Adrenal gland (tissue), 19 donors: Measurements from ENCODE around the gene MAGI1. TPM values are rescaled to one million over a fixed set of nuclear protein-coding genes. Genes with fewer than 3 reads are reported as not detected.

Experiments used
- DNase-seq, 7 donors: peaks; one replicate each; pipeline ENCODE4 v3.0.0-alpha.2; 2019 to 2020
- H3K27ac ChIP-seq, 5 donors: fragments of 200-600 bp; sonication (generic) in 4 of 5; 1 replicate in 3 of 5; 2 replicates in 2 of 5; pipeline versions ENCODE4 v1.5.1 to v1.8.0; 2016 to 2020; ENCODE audit warnings: mild to moderate bottlenecking in 1 of 5
- H3K27me3 ChIP-seq: fragments of 200-600 bp; 2 replicates; pipeline ENCODE4 v1.8.0; 2021
- H3K36me3 ChIP-seq, 2 donors: fragments of 200-600 bp; replicated peaks in 1 of 2; 1 replicate in 1 of 2; 2 replicates in 1 of 2; pipeline versions ENCODE4 v1.5.1 to v1.8.0; 2018 to 2022
- H3K4me1 ChIP-seq, 2 donors: fragments of 200-600 bp; replicated peaks in 1 of 2; 1 replicate in 1 of 2; 2 replicates in 1 of 2; pipeline versions ENCODE4 v1.5.1 to v1.8.0; 2018 to 2021
- H3K4me3 ChIP-seq, 4 donors: fragments of 200-600 bp; sonication (generic) in 3 of 4; one replicate each; pipeline ENCODE4 v1.5.1; 2016 to 2018
- H3K9me3 ChIP-seq, 3 donors: fragments of 200-600 bp; sonication (generic) in 1 of 3; replicated peaks in 1 of 3; 1 replicate in 2 of 3; 2 replicates in 1 of 3; pipeline versions ENCODE4 v1.5.1 to v1.8.0; 2016 to 2021
- CTCF ChIP-seq, 6 experiments: fragments of 450-650 bp in 4 of 6; fragments of 200-600 bp in 2 of 6; sonication (generic) in 1 of 6; IDR thresholded peaks; 1 replicate in 5 of 6; 2 replicates in 1 of 6; pipeline versions ENCODE4 v1.5.1 to v1.8.0; 2016 to 2021; ENCODE audit warnings: antibody characterized with exemption in 6 of 6, mild to moderate bottlenecking in 2 of 6, moderate library complexity in 1 of 6
- POLR2A ChIP-seq, 2 donors: fragments of 450-650 bp; IDR thresholded peaks; one replicate each; pipeline ENCODE4 v1.6.1; 2017; ENCODE audit warnings: antibody characterized with exemption in 2 of 2, mild to moderate bottlenecking in 2 of 2, moderate library complexity in 1 of 2
- whole genome bisulfite sequencing, 4 donors: extraction: QIAGEN DNeasy Blood & Tissue Kit in 2 of 4; methylation state at CpG; one replicate each; pipeline versions ENCODE4 v1.1.5 to v1.1.7; 2013 to 2017; 5-methylcytosine and 5-hydroxymethylcytosine counted together
- intact Hi-C, 2 donors: fragments of 100-400 bp; cut with DNase I; formaldehyde crosslinking; loops; one replicate each; pipeline versions ENCODE4 v1.14.1 to v1.15.0; 2022 to 2023
- long read RNA-seq, 10 donors: library from polyadenylated mRNA in 3 of 10; unstranded in 2 of 10; stranded (forward) in 1 of 10; transcript quantifications; one replicate each; pipeline ENCODE4 v2.0.0 and lab custom pipeline, GENCODE V29; 2021 to 2026
- polyA plus RNA-seq, 3 donors: library from polyadenylated mRNA; stranded (reverse); fragments of 200-250 nt in 2 of 3; fragments of 350-450 nt in 1 of 3; fragmentation: Illumina TruSeq in 1 of 3; extraction: RNeasy Lipid Tissue Mini Kit (QIAGEN cat#74804) in 1 of 3; gene quantifications; one replicate each; pipeline ENCODE4 v1.2.3, GENCODE V29; 2013 to 2014
- total RNA-seq, 9 donors: library from RNA; depleted of rRNA in 4 of 9; stranded (reverse); fragments of >200 nt in 4 of 9; fragments of 120-200 nt in 1 of 9; fragmentation: NEBNext Ultra II Directional in 1 of 9; extraction: Animal tissue kit (Norgen Biotek cat#: 25700) in 1 of 9; gene quantifications; one replicate each; pipeline versions ENCODE4 v1.1.0 to v1.2.4, GENCODE V29; 2013 to 2023
- donor health status: healthy with polysubstance abuse.
- donor health status: Bipolar disorder and iron deficiency.
- donor health status: DM: yes; HTN: yes; CAD: no.
- donor health status: DM: no; HTN: no; CAD: no.
- donor health status: DM: no; HTN: no; CAD: no.
- donor health status: DM: yes; HTN: yes; CAD: no.

MAGI1 gene
- total RNA-seq (10 to 100 TPM in 8 of 9 donors, 1 to 10 TPM in 1; 9.5 to 31.6 (median 19.2) TPM), polyA plus RNA-seq (10 to 100 TPM in 1 of 3 donors, 1 to 10 TPM in 2; 4.8 to 13.7 (median 7.9) TPM)
- long read RNA-seq, donor 1, result 0 reads
- long read RNA-seq, donor 2, result 0 reads
- long read RNA-seq, donor 3, result 0 reads
- long read RNA-seq, donor 4, partial matches to known transcripts, result 0 of 2 reads
- long read RNA-seq, donor 4, other reads (novel, unspliced or antisense), result 2 of 2 reads
- long read RNA-seq, donor 5, partial matches to known transcripts, result 2 of 11 reads
- long read RNA-seq, donor 5, other reads (novel, unspliced or antisense), result 9 of 11 reads
- long read RNA-seq, donor 6, result 0 reads
- long read RNA-seq, donor 7, result 0 reads
- long read RNA-seq, donor 8, result 0 reads
- long read RNA-seq, donor 9, result 0 reads
- long read RNA-seq, donor 10, result 0 reads

DNA sequence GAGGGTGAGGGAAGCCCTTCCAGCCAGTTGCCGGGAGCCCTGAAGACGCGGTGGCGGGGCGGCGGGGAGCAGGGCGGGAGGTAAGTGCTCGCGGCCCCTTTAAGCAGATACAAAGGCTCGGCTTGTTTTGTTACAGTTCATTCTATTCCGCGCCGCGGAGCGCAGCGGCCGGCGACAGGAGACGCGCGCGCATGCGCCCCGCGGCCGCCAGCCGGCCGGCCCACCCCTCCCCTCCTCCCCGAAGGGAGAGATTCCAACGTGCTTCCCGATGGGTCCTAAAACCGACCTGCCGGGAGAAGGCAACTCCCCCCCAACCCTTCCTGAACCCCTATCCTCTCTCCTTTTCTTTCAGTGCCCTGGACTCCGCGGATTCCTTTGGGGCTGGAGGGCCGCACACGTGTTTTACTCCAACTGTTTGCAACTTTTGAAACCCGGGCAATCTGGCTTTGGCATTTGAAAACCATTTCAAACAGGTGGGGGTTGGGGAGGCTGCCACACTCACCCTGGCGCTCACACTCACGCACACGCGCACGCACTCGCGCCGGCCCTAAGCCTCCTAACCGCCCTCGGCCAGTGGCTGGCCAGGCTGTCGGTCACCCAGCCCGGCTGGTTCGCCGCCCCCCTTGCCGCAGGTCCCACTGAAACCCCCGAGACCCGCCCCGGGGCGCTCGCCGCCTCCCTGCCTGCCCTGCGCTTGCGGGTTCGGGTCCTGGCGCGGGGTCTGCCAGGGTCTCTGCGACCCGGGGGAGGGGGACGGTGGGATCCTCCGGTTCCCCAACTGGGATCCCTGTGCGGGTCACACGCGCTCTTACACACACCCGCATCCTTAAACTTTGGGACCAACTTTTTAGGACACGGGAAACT is at the start of gene MAGI1:
Gene MAGI1, minus strand, starts transcription at position 193 of the 864 bp plus-strand sequence. CDS start 610 bp downstream, outside the sequence.
- H3K27me3 ChIP-seq, result no peaks in the 10 kb centered on the region
- peak; percentile 55 to 97 for TF ChIP-seq POLR2A (IDR thresholded peaks at IDR 0.05)
- peak in 1 of 6 experiments; percentile 12 for TF ChIP-seq CTCF (IDR thresholded peaks at IDR 0.05)

DNA sequence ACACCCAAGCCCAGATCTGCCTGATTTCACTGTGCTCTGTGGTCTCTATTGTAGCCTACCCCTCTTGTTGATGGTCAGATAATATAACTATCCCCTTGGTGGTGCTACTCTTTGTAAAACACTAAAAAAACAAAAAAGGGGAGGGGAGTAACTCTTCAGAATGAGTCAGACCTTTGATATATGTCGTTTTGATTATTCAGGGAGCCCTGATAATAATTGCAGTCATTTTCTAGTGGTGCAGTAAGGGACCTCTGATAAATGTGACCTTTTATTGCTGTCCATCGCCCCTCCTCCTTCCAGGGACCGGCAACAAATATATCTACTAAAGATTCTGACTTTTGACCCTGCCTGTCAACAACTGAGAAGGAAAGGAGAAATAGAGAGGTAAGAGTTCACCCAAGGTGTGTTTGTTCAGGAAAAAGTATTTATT is 45.1 kb upstream of the MAGI1 start:
- Histone ChIP-seq H3K4me3 (no peak overlapping the region), H3K27ac (no peak overlapping the region), H3K4me1 (no peaks in the 10 kb centered on the region), H3K9me3 (no peaks in the 10 kb centered on the region), H3K36me3 (no peaks in the 10 kb centered on the region), H3K27me3 (no peaks in the 10 kb centered on the region)
- DNase-seq, result no peak
- TF ChIP-seq POLR2A (IDR thresholded peaks at IDR 0.05), result no peak
- TF ChIP-seq CTCF (IDR thresholded peaks at IDR 0.05), result no peak
- WGBS, 4 donors, result 31 to 38% (median 33%) methylated on average over 3 of the region's 3 CpGs
- intact Hi-C loops, result no loop called here

More for the DNA sequence above, at the start of gene MAGI1:
- peaks cover 0 to 19% of the 10 kb centered on the region in 2 donors for H3K4me1 ChIP-seq
- H3K27ac ChIP-seq, result peak within 1 kb of the TSS; percentile 66 to 95 (median 90)
- WGBS, 4 donors, result 1 to 4% (median 1%) methylated on average over 12 to 73 of the region's 73 CpGs
- no peaks in the 10 kb centered on the region for H3K36me3 ChIP-seq
- peak; percentile 93 to 96 (median 94) for DNase-seq
- no peaks in the 10 kb centered on the region for H3K9me3 ChIP-seq
- intact Hi-C loops, result loop anchor here (10.0 kb wide), 2 partner anchors 64 to 84 kb away; no protein-coding TSS in a partner anchor
- peak within 1 kb of the TSS; percentile 66 to 91 (median 88) for H3K4me3 ChIP-seq

DNA sequence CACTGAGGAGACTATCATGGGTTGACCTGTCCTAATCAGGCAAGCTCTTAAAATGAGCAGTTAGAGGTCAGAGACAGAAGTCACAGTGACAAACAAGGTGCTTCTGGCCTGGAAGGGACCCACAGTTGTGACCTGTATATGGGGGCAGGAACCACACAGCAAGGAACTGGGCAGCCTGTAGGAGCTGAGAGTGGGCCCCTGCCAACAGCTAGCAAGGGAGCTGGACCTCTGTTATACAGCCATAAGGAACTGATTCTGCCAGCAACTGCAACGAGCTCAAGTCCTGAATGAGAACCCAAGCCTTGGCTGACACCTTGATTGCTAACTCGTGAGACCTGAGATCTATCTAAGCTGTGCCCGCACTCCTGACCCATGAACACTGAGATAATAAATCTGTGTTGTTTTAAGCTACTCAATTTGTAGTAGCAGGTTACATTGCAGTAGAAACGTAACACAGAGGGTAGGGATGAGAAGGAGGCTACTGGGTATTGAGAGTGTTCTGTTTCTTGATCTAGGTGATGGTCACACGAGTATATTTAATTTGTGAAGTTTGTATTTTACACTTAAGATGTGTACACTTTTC is 44.5 kb upstream of the MAGI1 start:
- TF ChIP-seq POLR2A (IDR thresholded peaks at IDR 0.05) (no peak), CTCF (IDR thresholded peaks at IDR 0.05) (no peak)
- Histone ChIP-seq H3K27me3 (no peaks in the 10 kb centered on the region), H3K27ac (no peak overlapping the region), H3K9me3 (no peaks in the 10 kb centered on the region), H3K36me3 (no peaks in the 10 kb centered on the region), H3K4me1 (no peaks in the 10 kb centered on the region), H3K4me3 (no peak overlapping the region)
- DNase-seq, result no peak
- intact Hi-C loops, result no loop called here
- WGBS, 4 donors, result 73 to 86% (median 82%) methylated on average over 4 to 5 of the region's 5 CpGs

GRCh38 chr3:66082679-66083078 is 44.0 kb upstream of the MAGI1 start:
- TF ChIP-seq POLR2A (IDR thresholded peaks at IDR 0.05) (no peak), CTCF (IDR thresholded peaks at IDR 0.05) (no peak)
- Histone ChIP-seq H3K27me3 (no peaks in the 10 kb centered on the region), H3K9me3 (no peaks in the 10 kb centered on the region), H3K27ac (no peak overlapping the region), H3K4me3 (no peak overlapping the region), H3K4me1 (no peaks in the 10 kb centered on the region), H3K36me3 (no peaks in the 10 kb centered on the region)
- DNase-seq, result no peak
- intact Hi-C loops, result no loop called here
